H1 (cell line): ENCODE measurements around the gene EIPR1.
"Not testable (repeated sequence)": the region's sequence is repeated elsewhere in the genome, so short reads cannot be mapped to it uniquely, and the experiment has no call there.

Experiments
- CBX8 ChIP-seq: fragments of 300-800, 300-1000 bp; sonication (generic); IDR thresholded peaks from 2 replicates; pipeline ENCODE4 v1.7.1; 2016; ENCODE audit warnings: low read depth, low read length, borderline replicate concordance
- EP300 ChIP-seq, 2 experiments: IDR thresholded peaks; 1 replicate in 1 of 2; 2 replicates in 1 of 2; pipeline ENCODE4 v1.6.1; 2011 to 2012; ENCODE audit warnings: low read depth in 2 of 2, low read length in 2 of 2, mild to moderate bottlenecking in 2 of 2, borderline replicate concordance in 1 of 2, inconsistent platforms in 1 of 2, moderate library complexity in 1 of 2
- EZH2 ChIP-seq: fragments of 200-600 bp; sonication (generic); IDR thresholded peaks from 2 replicates; pipeline ENCODE4 v1.7.1; 2012; ENCODE audit warnings: low read depth, mild to moderate bottlenecking, moderate library complexity, low read length, inconsistent platforms; ENCODE audit not compliant: severe bottlenecking
- GABPA ChIP-seq: IDR thresholded peaks from 2 replicates; pipeline ENCODE4 v1.6.1; 2011; ENCODE audit warnings: mild to moderate bottlenecking, low read length, moderate library complexity, borderline replicate concordance; ENCODE audit not compliant: insufficient read depth
- NRF1 ChIP-seq: IDR thresholded peaks from 2 replicates; pipeline ENCODE4 v1.6.1; 2011; ENCODE audit warnings: mild to moderate bottlenecking, low read depth, low read length, improper control_type of control experiment
- POLR2A ChIP-seq, 2 experiments: IDR thresholded peaks; 1 replicate in 1 of 2; 2 replicates in 1 of 2; pipeline ENCODE4 v1.6.1; 2011; ENCODE audit warnings: low read depth in 2 of 2, low read length in 2 of 2, mild to moderate bottlenecking in 2 of 2; ENCODE audit errors: control extremely low read depth in 1 of 2
- POLR2AphosphoS5 ChIP-seq: IDR thresholded peaks from 2 replicates; pipeline ENCODE4 v1.6.1; 2011; ENCODE audit warnings: low read depth, low read length
- SRF ChIP-seq: IDR thresholded peaks from 2 replicates; pipeline ENCODE4 v1.6.1; 2011; ENCODE audit warnings: mild to moderate bottlenecking, low read depth, low read length, moderate library complexity
- TF ChIP-seq, protein P1 (sequence below), 3 experiments: IDR thresholded peaks; 1 replicate in 2 of 3; 2 replicates in 1 of 3; pipeline versions ENCODE4 v1.5.1 to v1.6.1; 2011; ENCODE audit warnings: low read length in 3 of 3, mild to moderate bottlenecking in 3 of 3, inconsistent platforms in 2 of 3, low read depth in 1 of 3, moderate library complexity in 1 of 3; ENCODE audit not compliant: insufficient read depth in 1 of 3; ENCODE audit errors: control extremely low read depth in 1 of 3

DNA sequence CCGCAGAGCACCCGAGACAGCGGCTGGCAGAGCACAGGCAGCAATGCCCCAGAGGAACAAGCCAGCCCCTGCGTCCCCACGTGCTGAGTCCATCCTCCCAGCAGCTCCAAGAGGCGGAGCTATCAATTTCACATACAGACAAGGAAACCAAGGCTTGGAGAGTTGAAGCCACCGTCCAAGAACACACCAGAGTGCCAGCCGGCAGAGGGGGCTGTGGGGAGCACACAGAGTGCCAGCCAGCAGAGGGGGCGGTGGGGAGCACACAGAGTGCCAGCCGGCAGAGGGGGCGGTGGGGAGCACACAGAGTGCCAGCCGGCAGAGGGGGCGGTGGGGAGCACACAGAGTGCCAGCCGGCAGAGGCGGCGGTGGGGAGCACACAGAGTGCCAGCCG lies 91.0 kb downstream of the EIPR1 start:
- TF ChIP-seq CBX8; SRF; EZH2; POLR2AphosphoS5; POLR2A (IDR thresholded peaks at IDR 0.05; ENCODE audit: control extremely low read depth in 1 of 2, low read depth in 2 of 2, low read length in 2 of 2); EP300 (IDR thresholded peaks at IDR 0.05; ENCODE audit: borderline replicate concordance in 1 of 2, low read depth in 2 of 2, low read length in 2 of 2); NRF1; GABPA: not testable (repeated sequence)
- TF ChIP-seq, protein P1, sequence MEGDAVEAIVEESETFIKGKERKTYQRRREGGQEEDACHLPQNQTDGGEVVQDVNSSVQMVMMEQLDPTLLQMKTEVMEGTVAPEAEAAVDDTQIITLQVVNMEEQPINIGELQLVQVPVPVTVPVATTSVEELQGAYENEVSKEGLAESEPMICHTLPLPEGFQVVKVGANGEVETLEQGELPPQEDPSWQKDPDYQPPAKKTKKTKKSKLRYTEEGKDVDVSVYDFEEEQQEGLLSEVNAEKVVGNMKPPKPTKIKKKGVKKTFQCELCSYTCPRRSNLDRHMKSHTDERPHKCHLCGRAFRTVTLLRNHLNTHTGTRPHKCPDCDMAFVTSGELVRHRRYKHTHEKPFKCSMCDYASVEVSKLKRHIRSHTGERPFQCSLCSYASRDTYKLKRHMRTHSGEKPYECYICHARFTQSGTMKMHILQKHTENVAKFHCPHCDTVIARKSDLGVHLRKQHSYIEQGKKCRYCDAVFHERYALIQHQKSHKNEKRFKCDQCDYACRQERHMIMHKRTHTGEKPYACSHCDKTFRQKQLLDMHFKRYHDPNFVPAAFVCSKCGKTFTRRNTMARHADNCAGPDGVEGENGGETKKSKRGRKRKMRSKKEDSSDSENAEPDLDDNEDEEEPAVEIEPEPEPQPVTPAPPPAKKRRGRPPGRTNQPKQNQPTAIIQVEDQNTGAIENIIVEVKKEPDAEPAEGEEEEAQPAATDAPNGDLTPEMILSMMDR (IDR thresholded peaks at IDR 0.05; ENCODE audit: control extremely low read depth in 1 of 3, insufficient read depth in 1 of 3, low read depth in 1 of 3, low read length in 3 of 3), result peak in 2 of 3 experiments; percentile 9 to 47; a peak in 3 of 4 replicates
